AG09309 (cell line): ENCODE data around the gene STAB1.

ENCODE experiments used
- DNase-seq: peaks from one replicate; pipeline ENCODE4 v3.0.0-alpha.2; 2010; ENCODE audit warnings: low read depth
- H3K4me3 ChIP-seq: 2 replicates; pipeline ENCODE4 v1.5.1; 2011; ENCODE audit warnings: mild to moderate bottlenecking, low read depth, low read length, moderate library complexity; ENCODE audit not compliant: control insufficient read depth
- TF ChIP-seq, protein P1 (sequence below): IDR thresholded peaks from 2 replicates; pipeline ENCODE4 v1.5.1; 2011; ENCODE audit warnings: mild to moderate bottlenecking, low read depth, low read length, inconsistent platforms; ENCODE audit not compliant: insufficient read depth, control insufficient read depth; ENCODE audit errors: missing control alignments

The STAB1 gene

DNA sequence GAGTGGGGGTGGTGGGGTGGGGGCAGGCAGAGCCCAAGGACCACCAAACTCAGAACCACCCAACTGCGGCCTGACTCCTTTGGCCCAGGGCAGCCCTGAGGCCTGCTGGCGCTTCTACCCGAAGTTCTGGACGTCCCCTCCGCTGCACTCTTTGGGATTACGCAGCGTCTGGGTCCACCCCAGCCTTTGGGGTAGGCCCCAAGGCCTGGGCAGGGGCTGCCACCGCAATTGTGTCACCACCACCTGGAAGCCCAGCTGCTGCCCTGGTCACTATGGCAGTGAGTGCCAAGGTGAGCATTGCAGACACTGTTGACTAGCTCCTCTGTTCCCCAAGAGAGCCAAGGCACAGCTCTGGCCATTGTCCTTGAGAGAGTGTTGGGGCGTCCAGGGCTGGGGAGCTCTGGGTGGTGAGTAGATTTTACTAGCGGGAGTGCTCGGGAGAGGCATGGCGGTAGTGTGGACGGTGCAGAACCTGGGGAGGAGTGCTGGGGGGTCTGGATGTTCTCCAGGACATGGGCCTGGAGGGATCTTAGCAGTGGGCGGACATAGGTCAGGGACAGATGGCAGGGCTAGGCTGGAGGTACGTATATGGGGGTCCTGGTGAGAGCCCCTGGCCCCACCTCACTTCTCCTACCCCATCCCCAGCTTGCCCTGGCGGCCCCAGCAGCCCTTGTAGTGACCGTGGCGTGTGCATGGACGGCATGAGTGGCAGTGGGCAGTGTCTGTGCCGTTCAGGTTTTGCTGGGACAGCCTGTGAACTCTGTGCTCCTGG, 25.8 kb downstream of the STAB1 start:
- no peak overlapping the region for H3K4me3 ChIP-seq
- TF ChIP-seq, protein P1, sequence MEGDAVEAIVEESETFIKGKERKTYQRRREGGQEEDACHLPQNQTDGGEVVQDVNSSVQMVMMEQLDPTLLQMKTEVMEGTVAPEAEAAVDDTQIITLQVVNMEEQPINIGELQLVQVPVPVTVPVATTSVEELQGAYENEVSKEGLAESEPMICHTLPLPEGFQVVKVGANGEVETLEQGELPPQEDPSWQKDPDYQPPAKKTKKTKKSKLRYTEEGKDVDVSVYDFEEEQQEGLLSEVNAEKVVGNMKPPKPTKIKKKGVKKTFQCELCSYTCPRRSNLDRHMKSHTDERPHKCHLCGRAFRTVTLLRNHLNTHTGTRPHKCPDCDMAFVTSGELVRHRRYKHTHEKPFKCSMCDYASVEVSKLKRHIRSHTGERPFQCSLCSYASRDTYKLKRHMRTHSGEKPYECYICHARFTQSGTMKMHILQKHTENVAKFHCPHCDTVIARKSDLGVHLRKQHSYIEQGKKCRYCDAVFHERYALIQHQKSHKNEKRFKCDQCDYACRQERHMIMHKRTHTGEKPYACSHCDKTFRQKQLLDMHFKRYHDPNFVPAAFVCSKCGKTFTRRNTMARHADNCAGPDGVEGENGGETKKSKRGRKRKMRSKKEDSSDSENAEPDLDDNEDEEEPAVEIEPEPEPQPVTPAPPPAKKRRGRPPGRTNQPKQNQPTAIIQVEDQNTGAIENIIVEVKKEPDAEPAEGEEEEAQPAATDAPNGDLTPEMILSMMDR, result no peak
- DNase-seq, result no peak

DNA sequence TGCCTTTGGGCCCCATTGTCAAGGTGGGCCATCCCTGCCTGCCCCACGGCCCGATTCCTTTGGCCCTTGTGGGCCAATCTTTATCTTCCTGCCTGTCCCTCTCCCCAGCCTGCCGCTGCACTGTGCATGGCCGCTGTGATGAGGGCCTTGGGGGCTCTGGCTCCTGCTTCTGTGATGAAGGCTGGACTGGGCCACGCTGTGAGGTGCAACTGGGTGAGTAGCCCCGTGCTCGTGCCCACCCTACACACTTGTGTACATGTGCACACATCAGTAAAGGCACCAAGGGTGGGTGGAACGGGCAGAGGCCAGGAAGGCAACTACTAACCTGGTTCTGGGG, 26.3 kb downstream of the STAB1 start:
- no peak overlapping the region for H3K4me3 ChIP-seq
- no peak for DNase-seq
- TF ChIP-seq, protein P1, result no peak

DNA sequence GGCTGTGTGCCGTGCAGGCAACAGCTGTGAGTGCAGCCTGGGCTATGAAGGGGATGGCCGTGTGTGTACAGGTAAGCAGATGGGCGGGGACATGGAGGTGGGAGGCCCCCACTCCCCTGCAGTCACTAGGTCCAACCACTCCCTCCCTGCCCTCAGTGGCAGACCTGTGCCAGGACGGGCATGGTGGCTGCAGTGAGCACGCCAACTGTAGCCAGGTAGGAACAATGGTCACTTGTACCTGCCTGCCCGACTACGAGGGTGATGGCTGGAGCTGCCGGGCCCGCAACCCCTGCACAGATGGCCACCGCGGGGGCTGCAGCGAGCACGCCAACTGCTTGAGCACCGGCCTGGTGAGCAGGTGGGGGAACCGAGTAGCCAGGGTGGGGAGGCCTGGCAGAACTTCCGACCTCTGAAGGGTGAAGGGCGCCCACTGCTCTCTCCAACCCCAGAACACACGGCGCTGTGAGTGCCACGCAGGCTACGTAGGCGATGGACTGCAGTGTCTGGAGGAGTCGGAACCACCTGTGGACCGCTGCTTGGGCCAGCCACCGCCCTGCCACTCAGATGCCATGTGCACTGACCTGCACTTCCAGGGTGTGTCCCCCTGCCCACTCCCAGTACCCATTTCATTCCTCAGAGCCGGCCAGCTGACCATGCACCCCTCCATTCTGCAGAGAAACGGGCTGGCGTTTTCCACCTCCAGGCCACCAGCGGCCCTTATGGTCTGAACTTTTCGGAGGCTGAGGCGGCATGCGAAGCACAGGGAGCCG, 26.9 kb downstream of the STAB1 start:
- DNase-seq, result no peak

DNA sequence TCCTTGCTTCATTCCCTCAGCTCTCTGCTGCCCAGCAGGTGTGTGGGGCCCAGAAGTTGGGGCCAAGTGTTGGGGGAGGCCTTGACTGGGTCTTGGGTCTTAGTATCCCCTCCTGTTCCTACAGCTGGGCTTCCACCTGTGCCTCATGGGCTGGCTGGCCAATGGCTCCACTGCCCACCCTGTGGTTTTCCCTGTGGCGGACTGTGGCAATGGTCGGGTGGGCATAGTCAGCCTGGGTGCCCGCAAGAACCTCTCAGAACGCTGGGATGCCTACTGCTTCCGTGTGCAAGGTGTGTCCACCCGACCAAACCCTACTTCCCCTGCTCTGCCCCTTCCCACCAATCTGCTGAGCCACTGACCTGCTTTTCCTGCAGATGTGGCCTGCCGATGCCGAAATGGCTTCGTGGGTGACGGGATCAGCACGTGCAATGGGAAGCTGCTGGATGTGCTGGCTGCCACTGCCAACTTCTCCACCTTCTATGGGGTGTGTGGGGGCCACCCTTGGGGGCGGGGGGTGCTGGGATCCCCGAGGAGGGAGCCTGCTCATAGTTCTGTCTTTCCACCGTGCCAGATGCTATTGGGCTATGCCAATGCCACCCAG, 27.6 kb downstream of the STAB1 start:
- no peak for DNase-seq
- TF ChIP-seq, protein P1, result no peak
- no peak overlapping the region for H3K4me3 ChIP-seq

More for the DNA sequence above, 26.9 kb downstream of the STAB1 start:
- TF ChIP-seq, protein P1, result no peak
- no peak overlapping the region for H3K4me3 ChIP-seq

DNA sequence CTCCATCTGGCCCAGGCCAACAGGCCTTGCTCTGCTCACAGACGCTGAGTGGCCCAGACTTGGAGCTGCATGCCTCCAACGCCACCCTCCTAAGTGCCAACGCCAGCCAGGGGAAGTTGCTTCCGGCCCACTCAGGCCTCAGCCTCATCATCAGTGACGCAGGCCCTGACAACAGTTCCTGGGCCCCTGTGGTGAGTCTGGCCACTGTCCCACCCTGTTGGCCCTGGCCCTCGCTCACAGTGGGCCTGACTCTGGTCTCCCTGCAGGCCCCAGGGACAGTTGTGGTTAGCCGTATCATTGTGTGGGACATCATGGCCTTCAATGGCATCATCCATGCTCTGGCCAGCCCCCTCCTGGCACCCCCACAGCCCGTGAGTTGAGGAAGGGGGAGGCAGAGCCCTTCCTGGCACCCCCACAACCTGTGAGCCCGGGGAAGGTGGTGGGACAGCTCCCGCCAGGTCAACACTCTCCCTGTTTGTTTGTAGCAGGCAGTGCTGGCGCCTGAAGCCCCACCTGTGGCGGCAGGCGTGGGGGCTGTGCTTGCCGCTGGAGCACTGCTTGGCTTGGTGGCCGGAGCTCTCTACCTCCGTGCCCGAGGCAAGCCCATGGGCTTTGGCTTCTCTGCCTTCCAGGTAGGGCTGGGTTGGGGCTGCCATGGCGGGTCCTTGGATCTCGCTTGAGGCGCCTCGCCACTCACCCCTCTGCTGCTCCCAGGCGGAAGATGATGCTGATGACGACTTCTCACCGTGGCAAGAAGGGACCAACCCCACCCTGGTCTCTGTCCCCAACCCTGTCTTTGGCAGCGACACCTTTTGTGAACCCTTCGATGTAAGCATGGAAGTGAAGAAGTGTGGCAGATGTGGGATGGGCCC, 28.5 kb downstream of the STAB1 start:
- TF ChIP-seq, protein P1, result no peak
- no peak overlapping the region for H3K4me3 ChIP-seq
- no peak for DNase-seq

DNA sequence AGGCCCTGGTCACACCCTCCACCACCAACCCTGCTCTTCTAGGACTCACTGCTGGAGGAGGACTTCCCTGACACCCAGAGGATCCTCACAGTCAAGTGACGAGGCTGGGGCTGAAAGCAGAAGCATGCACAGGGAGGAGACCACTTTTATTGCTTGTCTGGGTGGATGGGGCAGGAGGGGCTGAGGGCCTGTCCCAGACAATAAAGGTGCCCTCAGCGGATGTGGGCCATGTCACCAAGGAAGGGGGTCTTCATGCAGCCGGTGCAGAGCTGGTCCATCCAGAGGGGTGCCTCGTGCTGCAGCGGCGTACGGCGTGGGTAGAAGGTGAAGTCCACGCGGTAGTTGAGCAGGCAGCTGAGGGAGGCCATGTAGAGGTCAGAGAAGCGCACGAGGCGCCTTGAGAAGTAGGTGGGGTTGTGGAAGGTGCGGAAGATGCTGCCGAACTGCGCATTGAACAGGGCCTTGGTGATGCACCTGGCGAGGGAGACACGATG, 29.2 kb downstream of the STAB1 start:
- TF ChIP-seq, protein P1, result no peak
- H3K4me3 ChIP-seq, result no peak overlapping the region
- DNase-seq, result no peak
